Ovary (tissue), 9 donors: ENCODE data around the gene ACTL6B. TPM values are rescaled to one million over a fixed set of nuclear protein-coding genes. Genes with fewer than 3 reads are reported as not detected.

Experiments
- DNase-seq, 5 donors: peaks; one replicate each; pipeline ENCODE4 v3.0.0-alpha.2; 2019 to 2020
- H3K27ac ChIP-seq, 2 donors: fragments of 200-600 bp; one replicate each; pipeline versions ENCODE4 v1.5.1 to v1.8.0; 2019 to 2022
- H3K27me3 ChIP-seq: fragments of 200-600 bp; one replicate; pipeline ENCODE4 v1.8.0; 2022
- H3K36me3 ChIP-seq: fragments of 200-600 bp; sonication (generic); one replicate; pipeline ENCODE4 v1.5.1; 2019
- H3K4me1 ChIP-seq: one replicate; pipeline ENCODE4 v1.8.1; 2013; ENCODE audit warnings: mild to moderate bottlenecking, moderate library complexity; ENCODE audit not compliant: insufficient read depth
- H3K4me3 ChIP-seq: fragments of 200-600 bp; sonication (generic); one replicate; pipeline ENCODE4 v1.5.1; 2017
- H3K9me3 ChIP-seq, 2 donors: fragments of 200-600 bp in 1 of 2; sonication (generic) in 1 of 2; one replicate each; pipeline versions ENCODE4 v1.5.1 to v1.8.1; 2013 to 2019; ENCODE audit warnings: mild to moderate bottlenecking in 1 of 2, moderate library complexity in 1 of 2
- EP300 ChIP-seq: sonication (generic); formaldehyde crosslinking; IDR thresholded peaks from one replicate; pipeline ENCODE4 v1.6.1; 2017; ENCODE audit warnings: antibody characterized with exemption
- POLR2A ChIP-seq: fragments of 450-650 bp; IDR thresholded peaks from one replicate; pipeline ENCODE4 v1.6.1; 2017; ENCODE audit warnings: antibody characterized with exemption, mild to moderate bottlenecking, moderate library complexity
- WGBS, 3 donors: extraction: QIAGEN DNeasy Blood & Tissue Kit in 1 of 3; methylation state at CpG; one replicate each; pipeline versions ENCODE4 v1.1.5 to v1.1.7; 2013 to 2017; 5-methylcytosine and 5-hydroxymethylcytosine counted together
- intact Hi-C, 4 donors: fragments of 100-400 bp; cut with DNase I; formaldehyde crosslinking; loops; one replicate each; pipeline versions ENCODE4 v1.11.0 to v1.15.1; 2022 to 2023
- polyA plus RNA-seq, 2 donors: library from polyadenylated mRNA; stranded (reverse); fragments of 200-250 nt in 1 of 2; fragments of 350-450 nt in 1 of 2; fragmentation: Illumina TruSeq in 1 of 2; extraction: RNeasy Lipid Tissue Mini Kit (QIAGEN cat#74804) in 1 of 2; gene quantifications; one replicate each; pipeline ENCODE4 v1.2.3, GENCODE V29; 2013 to 2014
- total RNA-seq, 7 donors: library from RNA; depleted of rRNA in 2 of 7; stranded (reverse); fragments of >200 nt in 2 of 7; fragmentation: NEBNext Ultra II Directional in 3 of 7; extraction: Animal tissue kit (Norgen Biotek cat#: 25700) in 3 of 7; gene quantifications; one replicate each; pipeline versions ENCODE4 v1.1.0 to v1.2.4, GENCODE V29; 2016 to 2023
- TF ChIP-seq, protein P1 (sequence below), 3 donors: fragments of 450-650 bp in 2 of 3; fragments of 200-600 bp in 1 of 3; IDR thresholded peaks; one replicate each; pipeline versions ENCODE4 v1.5.1 to v1.8.0; 2016 to 2022; ENCODE audit warnings: antibody characterized with exemption in 3 of 3, mild to moderate bottlenecking in 1 of 3
- donor health status: DM: no; HTN: no; CAD: no; lungs with moderate emphysema.
- donor health status: DM: no; HTN: no; CAD: no.
- donor health status: Bipolar disorder and iron deficiency.
- donor health status: DM: yes; HTN: yes; CAD: no.
- donor health status: DM: no; HTN: no; CAD: no.
- donor health status: DM: yes; HTN: yes; CAD: no.

ACTL6B gene
- total and polyA plus RNA-seq, 9 donors: not detected

DNA sequence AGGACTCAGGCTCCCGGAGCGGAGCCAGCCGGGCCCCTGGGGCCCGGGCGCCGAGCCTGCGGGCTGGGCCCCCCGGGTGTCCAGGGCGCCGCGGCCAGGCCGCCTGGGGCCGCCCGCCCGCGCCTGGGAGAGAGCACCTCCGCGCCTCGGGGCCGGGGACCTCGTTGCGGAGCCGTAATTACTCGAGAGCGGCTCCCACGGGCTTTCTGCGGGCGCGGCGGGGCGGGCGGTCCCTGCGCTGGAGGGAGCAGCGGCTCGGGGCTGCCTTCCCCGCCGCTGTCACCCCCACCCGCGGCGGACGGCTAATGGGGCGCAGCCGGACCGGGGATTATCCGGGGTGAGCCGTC lies 18.8 kb upstream of the ACTL6B start:
- TF ChIP-seq, protein P1, sequence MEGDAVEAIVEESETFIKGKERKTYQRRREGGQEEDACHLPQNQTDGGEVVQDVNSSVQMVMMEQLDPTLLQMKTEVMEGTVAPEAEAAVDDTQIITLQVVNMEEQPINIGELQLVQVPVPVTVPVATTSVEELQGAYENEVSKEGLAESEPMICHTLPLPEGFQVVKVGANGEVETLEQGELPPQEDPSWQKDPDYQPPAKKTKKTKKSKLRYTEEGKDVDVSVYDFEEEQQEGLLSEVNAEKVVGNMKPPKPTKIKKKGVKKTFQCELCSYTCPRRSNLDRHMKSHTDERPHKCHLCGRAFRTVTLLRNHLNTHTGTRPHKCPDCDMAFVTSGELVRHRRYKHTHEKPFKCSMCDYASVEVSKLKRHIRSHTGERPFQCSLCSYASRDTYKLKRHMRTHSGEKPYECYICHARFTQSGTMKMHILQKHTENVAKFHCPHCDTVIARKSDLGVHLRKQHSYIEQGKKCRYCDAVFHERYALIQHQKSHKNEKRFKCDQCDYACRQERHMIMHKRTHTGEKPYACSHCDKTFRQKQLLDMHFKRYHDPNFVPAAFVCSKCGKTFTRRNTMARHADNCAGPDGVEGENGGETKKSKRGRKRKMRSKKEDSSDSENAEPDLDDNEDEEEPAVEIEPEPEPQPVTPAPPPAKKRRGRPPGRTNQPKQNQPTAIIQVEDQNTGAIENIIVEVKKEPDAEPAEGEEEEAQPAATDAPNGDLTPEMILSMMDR (IDR thresholded peaks at IDR 0.05): no peak
- TF ChIP-seq EP300 (no peak), POLR2A (no peak)
- no peaks in the 10 kb centered on the region for H3K9me3 ChIP-seq
- 0 to 1% (median 1%) methylated on average over 18 to 46 of the region's 46 CpGs for WGBS, 3 donors
- intact Hi-C loops: loop anchor here in 1 of 4 donors (5.0 kb wide), 1 partner anchor 68 kb away; no protein-coding TSS in a partner anchor
- no peaks in the 10 kb centered on the region for H3K36me3 ChIP-seq
- peak overlapping the region; percentile 77 for H3K4me3 ChIP-seq
- H3K27ac ChIP-seq: peak overlapping the region; percentile 96 to 97
- DNase-seq: no peak
- H3K4me1 ChIP-seq: peaks cover 1% of the 10 kb centered on the region
- H3K27me3 ChIP-seq: no peaks in the 10 kb centered on the region

DNA sequence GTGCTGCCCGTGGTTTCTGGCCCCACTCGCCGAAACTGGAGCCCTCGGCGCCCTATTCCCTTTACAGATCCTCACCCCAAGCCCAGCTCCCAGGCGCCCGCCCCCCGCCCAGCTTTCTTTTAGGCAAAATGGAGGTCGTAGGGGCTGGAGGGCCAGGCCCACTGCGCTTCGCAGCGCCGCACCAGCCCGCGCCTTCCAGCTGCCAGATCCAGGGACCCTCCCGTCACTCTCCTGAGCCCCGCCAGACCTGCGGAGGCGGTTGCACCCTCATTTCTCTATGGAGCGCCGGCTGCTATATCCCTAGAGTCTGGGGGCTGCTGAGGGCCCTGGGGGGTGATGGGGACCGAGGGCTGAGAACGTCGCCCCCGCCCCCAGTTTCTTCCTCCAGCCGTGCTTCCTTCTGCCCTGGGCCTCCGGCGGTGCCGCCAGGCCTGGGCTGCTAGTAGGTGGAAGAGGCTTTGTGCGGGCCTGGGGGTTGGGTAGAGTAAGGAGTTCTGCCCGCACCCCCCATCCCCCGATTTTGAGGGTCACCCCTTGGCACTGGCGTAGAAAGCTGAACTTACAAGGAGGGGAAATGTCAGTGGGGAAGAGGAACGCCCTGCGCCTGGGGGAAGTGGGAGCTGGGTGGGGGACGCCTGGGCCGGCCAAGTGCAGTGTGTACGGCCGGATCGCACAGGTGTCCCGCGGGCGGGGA lies 18.3 kb upstream of the ACTL6B start:
- peaks cover 1% of the 10 kb centered on the region for H3K4me1 ChIP-seq
- WGBS, 3 donors: 0 to 1% (median 0%) methylated on average over 38 to 43 of the region's 43 CpGs
- peak overlapping the region; percentile 77 for H3K4me3 ChIP-seq
- H3K27me3 ChIP-seq: no peaks in the 10 kb centered on the region
- H3K27ac ChIP-seq: peak overlapping the region; percentile 96 to 97
- H3K36me3 ChIP-seq: no peaks in the 10 kb centered on the region
- TF ChIP-seq EP300 (no peak), POLR2A (no peak)
- TF ChIP-seq, protein P1 (IDR thresholded peaks at IDR 0.05): no peak
- intact Hi-C loops: loop anchor here in 2 of 4 donors (5.0 kb wide), 3 partner anchors 67 to 137 kb away; partner anchors contain the start of genes AGFG2 (in 1 of the 2) and PCOLCE (in 1 of the 2)
- DNase-seq: peak; percentile 37 to 65 (median 61)
- no peaks in the 10 kb centered on the region for H3K9me3 ChIP-seq

DNA sequence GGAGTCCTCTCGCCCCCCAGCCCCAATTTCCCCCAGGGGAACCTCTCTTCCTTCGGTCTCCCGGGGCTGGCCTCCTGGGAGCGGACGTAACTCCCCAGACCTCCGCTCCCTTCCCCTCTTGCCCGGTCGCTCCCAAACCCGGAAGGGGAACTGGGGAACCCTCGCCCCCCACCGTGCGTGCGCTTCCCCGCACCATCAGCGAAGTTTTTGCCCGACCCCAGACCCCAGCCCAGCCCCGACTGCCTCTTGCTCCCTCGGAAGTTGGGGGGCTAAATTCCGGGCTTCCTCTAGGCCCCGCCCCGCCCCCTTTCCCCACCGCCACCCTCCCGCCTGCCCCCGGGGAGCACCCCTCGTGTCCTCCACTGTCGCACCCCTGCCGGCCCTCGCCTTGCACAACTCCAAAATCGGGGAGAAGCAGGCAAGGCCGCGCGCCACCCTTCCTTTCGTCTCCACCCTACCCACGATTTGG lies 17.7 kb upstream of the ACTL6B start:
- DNase-seq: peak; percentile 59 to 77 (median 73)
- Histone ChIP-seq H3K27me3 (no peaks in the 10 kb centered on the region), H3K4me3 (peak overlapping the region; percentile 77), H3K4me1 (peaks cover 1% of the 10 kb centered on the region), H3K9me3 (no peaks in the 10 kb centered on the region), H3K27ac (peak overlapping the region; percentile 96 to 97), H3K36me3 (no peaks in the 10 kb centered on the region)
- no peak for TF ChIP-seq POLR2A
- TF ChIP-seq, protein P1 (IDR thresholded peaks at IDR 0.05): peak in 1 of 3 donors; percentile 0
- no peak for TF ChIP-seq EP300
- WGBS, 3 donors: 0 to 1% (median 1%) methylated on average over 21 to 34 of the region's 34 CpGs
- intact Hi-C loops: loop anchor here in 1 of 4 donors (5.0 kb wide), 2 partner anchors 72 to 137 kb away; partner anchors contain the start of genes AGFG2 and PCOLCE

- DNase-seq: peak; percentile 99 to 100 (median 100)
- TF ChIP-seq POLR2A: peak; percentile 91
- TF ChIP-seq, protein P1 (IDR thresholded peaks at IDR 0.05): peak in 1 of 3 donors; percentile 33
- peak; percentile 65 for TF ChIP-seq EP300
- intact Hi-C loops: loop anchor here in 1 of 4 donors (5.0 kb wide), 2 partner anchors 71 to 136 kb away; partner anchors contain the start of genes AGFG2 and PCOLCE
- H3K36me3 ChIP-seq: no peaks in the 10 kb centered on the region
- no peaks in the 10 kb centered on the region for H3K9me3 ChIP-seq
- H3K4me1 ChIP-seq: peaks cover 1% of the 10 kb centered on the region
- no peaks in the 10 kb centered on the region for H3K27me3 ChIP-seq
- H3K4me3 ChIP-seq: peak within 1 kb of the TSS; percentile 77
- H3K27ac ChIP-seq: peak within 1 kb of the TSS; percentile 96 to 97
- 0 to 1% (median 1%) methylated on average over 36 to 63 of the region's 65 CpGs for WGBS, 3 donors
Measured at GRCh38 chr7:100673302-100673941, 17.2 kb upstream of the ACTL6B start, which contains the start of gene GNB2. Gene GNB2 (plus strand): TSS chr7:100673740. CDS start chr7:100676266, 2,526 bp downstream.
